ENCODE data around the gene USH2A.

DNA sequence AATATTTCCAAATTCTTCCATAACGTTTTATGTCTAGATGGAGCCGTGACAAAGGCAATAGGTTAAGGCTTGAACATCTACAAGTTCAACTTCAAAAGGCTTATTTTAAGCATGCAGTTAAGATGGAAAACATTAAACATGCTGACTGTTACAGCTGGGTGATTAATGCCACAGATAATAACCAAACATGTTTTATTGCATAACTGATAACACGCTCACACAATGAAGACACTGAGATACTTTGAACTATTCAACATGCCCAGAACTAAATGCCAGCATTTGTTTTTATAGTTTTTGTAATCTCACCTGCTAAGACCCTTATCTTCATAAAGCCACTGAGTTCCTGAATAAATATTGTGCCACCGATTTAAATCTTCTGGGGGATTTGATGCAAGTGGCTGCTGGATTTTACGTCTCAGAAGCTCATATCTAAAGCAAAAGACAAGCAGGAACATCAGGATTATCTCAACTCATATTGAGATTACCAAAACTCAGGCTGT, 545.7 kb downstream of the USH2A start:
- TF ChIP-seq EP300 (IDR thresholded peaks at IDR 0.05; ENCODE audit: borderline replicate concordance) = no peak
- TF ChIP-seq, protein P1, sequence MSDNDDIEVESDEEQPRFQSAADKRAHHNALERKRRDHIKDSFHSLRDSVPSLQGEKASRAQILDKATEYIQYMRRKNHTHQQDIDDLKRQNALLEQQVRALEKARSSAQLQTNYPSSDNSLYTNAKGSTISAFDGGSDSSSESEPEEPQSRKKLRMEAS (IDR thresholded peaks at IDR 0.05) = no peak
- no peak for TF ChIP-seq CREB1 (IDR thresholded peaks at IDR 0.05; ENCODE audit: low read depth)
- TF ChIP-seq FOXM1 (IDR thresholded peaks at IDR 0.05; ENCODE audit: borderline replicate concordance, low read depth) = no peak
- no peak for TF ChIP-seq RAD21 (IDR thresholded peaks at IDR 0.05; ENCODE audit: low read depth)
- no peak for TF ChIP-seq TEAD4 (IDR thresholded peaks at IDR 0.05)
- TF ChIP-seq TAF1 (IDR thresholded peaks at IDR 0.05; ENCODE audit: low read depth) = no peak
- TF ChIP-seq, protein P2, sequence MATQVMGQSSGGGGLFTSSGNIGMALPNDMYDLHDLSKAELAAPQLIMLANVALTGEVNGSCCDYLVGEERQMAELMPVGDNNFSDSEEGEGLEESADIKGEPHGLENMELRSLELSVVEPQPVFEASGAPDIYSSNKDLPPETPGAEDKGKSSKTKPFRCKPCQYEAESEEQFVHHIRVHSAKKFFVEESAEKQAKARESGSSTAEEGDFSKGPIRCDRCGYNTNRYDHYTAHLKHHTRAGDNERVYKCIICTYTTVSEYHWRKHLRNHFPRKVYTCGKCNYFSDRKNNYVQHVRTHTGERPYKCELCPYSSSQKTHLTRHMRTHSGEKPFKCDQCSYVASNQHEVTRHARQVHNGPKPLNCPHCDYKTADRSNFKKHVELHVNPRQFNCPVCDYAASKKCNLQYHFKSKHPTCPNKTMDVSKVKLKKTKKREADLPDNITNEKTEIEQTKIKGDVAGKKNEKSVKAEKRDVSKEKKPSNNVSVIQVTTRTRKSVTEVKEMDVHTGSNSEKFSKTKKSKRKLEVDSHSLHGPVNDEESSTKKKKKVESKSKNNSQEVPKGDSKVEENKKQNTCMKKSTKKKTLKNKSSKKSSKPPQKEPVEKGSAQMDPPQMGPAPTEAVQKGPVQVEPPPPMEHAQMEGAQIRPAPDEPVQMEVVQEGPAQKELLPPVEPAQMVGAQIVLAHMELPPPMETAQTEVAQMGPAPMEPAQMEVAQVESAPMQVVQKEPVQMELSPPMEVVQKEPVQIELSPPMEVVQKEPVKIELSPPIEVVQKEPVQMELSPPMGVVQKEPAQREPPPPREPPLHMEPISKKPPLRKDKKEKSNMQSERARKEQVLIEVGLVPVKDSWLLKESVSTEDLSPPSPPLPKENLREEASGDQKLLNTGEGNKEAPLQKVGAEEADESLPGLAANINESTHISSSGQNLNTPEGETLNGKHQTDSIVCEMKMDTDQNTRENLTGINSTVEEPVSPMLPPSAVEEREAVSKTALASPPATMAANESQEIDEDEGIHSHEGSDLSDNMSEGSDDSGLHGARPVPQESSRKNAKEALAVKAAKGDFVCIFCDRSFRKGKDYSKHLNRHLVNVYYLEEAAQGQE (IDR thresholded peaks at IDR 0.05; ENCODE audit: low read depth) = no peak
- no peak for TF ChIP-seq NFIC (IDR thresholded peaks at IDR 0.05)
- TF ChIP-seq EGR1 (IDR thresholded peaks at IDR 0.05) = no peak
- no peak for TF ChIP-seq YY1 (IDR thresholded peaks at IDR 0.05; ENCODE audit: low read depth)
